KMS-11 (cell line): ENCODE results near the gene TNFSF9.
"Not testable (repeated sequence)": the region's sequence is repeated elsewhere in the genome, so short reads cannot be mapped to it uniquely, and the experiment has no call there.

Source experiments
- H2AFZ ChIP-seq: fragments of 200-600 bp; sonication (generic); 2 replicates; pipeline ENCODE4 v1.6.1; 2016; ENCODE audit warnings: antibody characterized with exemption, mixed run types, low read depth
- H3K27ac ChIP-seq: fragments of 200-600 bp; sonication (generic); 2 replicates; pipeline ENCODE4 v1.6.1; 2016; ENCODE audit warnings: mild to moderate bottlenecking, mixed run types
- H3K27me3 ChIP-seq: fragments of 200-600 bp; sonication (generic); 2 replicates; pipeline ENCODE4 v1.6.1; 2017; ENCODE audit warnings: mild to moderate bottlenecking, low read depth, mixed run types, moderate library complexity; ENCODE audit not compliant: insufficient read depth
- H3K36me3 ChIP-seq: fragments of 200-600 bp; sonication (generic); 2 replicates; pipeline ENCODE4 v1.6.1; 2017; ENCODE audit warnings: mild to moderate bottlenecking, mixed run types; ENCODE audit not compliant: insufficient read depth
- H3K4me1 ChIP-seq: fragments of 200-600 bp; sonication (generic); 2 replicates; pipeline ENCODE4 v1.6.1; 2016; ENCODE audit warnings: mild to moderate bottlenecking, low read depth, mixed run types; ENCODE audit not compliant: poor library complexity, severe bottlenecking
- H3K4me2 ChIP-seq: fragments of 200-600 bp; sonication (generic); 2 replicates; pipeline ENCODE4 v1.7.0; 2016; ENCODE audit warnings: mild to moderate bottlenecking, mixed run types
- H3K4me3 ChIP-seq: fragments of 200-600 bp; sonication (generic); IDR thresholded peaks from 2 replicates; pipeline ENCODE4 v1.6.1; 2017; ENCODE audit warnings: low read depth, low read length, mixed read lengths; ENCODE audit not compliant: insufficient read depth
- H3K79me2 ChIP-seq: fragments of 200-600 bp; sonication (generic); 2 replicates; pipeline ENCODE4 v1.6.1; 2016; ENCODE audit warnings: low read depth, mixed run types; ENCODE audit not compliant: insufficient read depth
- H3K9ac ChIP-seq: fragments of 200-600 bp; sonication (generic); 2 replicates; pipeline ENCODE4 v1.6.1; 2016; ENCODE audit warnings: mild to moderate bottlenecking, mixed run types
- H4K20me1 ChIP-seq: fragments of 200-600 bp; sonication (generic); 2 replicates; pipeline ENCODE4 v1.6.1; 2016; ENCODE audit warnings: mild to moderate bottlenecking, mixed run types; ENCODE audit not compliant: insufficient read depth
- CTCF ChIP-seq: fragments of 200-600 bp; sonication (generic); conservative IDR thresholded peaks from 2 replicates; pipeline ENCODE4 v1.6.1; 2017; ENCODE audit warnings: low read depth, mild to moderate bottlenecking, antibody characterized with exemption, low read length, moderate library complexity, mixed read lengths

TNFSF9 gene

GRCh38 chr19:6551607-6552450 lies 21.0 kb downstream of the TNFSF9 start:
- no peaks in the 10 kb centered on the region for H4K20me1 ChIP-seq
- no peaks in the 10 kb centered on the region for H3K36me3 ChIP-seq
- H3K27me3 ChIP-seq, result no peaks in the 10 kb centered on the region
- peaks cover 28% of the 10 kb centered on the region for H3K4me1 ChIP-seq
- no peak overlapping the region for H3K9ac ChIP-seq
- no peaks in the 10 kb centered on the region for H3K79me2 ChIP-seq
- no peak for TF ChIP-seq CTCF
- H2AFZ ChIP-seq, result no peak overlapping the region
- H3K27ac ChIP-seq, result no peak overlapping the region
- no peak overlapping the region for H3K4me2 ChIP-seq
- H3K4me3 ChIP-seq, result no peak overlapping the region

GRCh38 chr19:6556043-6556449 lies 25.2 kb downstream of the TNFSF9 start:
- Histone ChIP-seq H3K27me3 (no peaks in the 10 kb centered on the region), H3K4me3 (no peak overlapping the region), H3K9ac (no peak overlapping the region), H3K27ac (no peak overlapping the region), H4K20me1 (no peaks in the 10 kb centered on the region), H3K36me3 (no peaks in the 10 kb centered on the region), H3K79me2 (no peaks in the 10 kb centered on the region), H3K4me2 (peak overlapping the region; percentile 73), H3K4me1 (peaks cover 28% of the 10 kb centered on the region), H2AFZ (no peak overlapping the region)
- TF ChIP-seq CTCF, result no peak

GRCh38 chr19:6556480-6557195 lies 25.8 kb downstream of the TNFSF9 start:
- no peak for TF ChIP-seq CTCF
- H3K27ac ChIP-seq, result 0 out of 2 replicates have a peak overlapping the region, but pooled peaks have one; percentile 5
- peaks cover 28% of the 10 kb centered on the region for H3K4me1 ChIP-seq
- H3K4me2 ChIP-seq, result peak overlapping the region; percentile 73
- no peak overlapping the region for H2AFZ ChIP-seq
- no peaks in the 10 kb centered on the region for H4K20me1 ChIP-seq
- H3K9ac ChIP-seq, result no peak overlapping the region
- H3K27me3 ChIP-seq, result no peaks in the 10 kb centered on the region
- H3K36me3 ChIP-seq, result no peaks in the 10 kb centered on the region
- H3K4me3 ChIP-seq, result no peak overlapping the region
- H3K79me2 ChIP-seq, result no peaks in the 10 kb centered on the region

GRCh38 chr19:6562437-6562836 lies 31.6 kb downstream of the TNFSF9 start:
- not testable (repeated sequence) for H3K36me3 ChIP-seq, H2AFZ ChIP-seq, H3K79me2 ChIP-seq, H3K4me3 ChIP-seq, H3K4me1 ChIP-seq, H3K27ac ChIP-seq, H3K9ac ChIP-seq, H3K27me3 ChIP-seq, H3K4me2 ChIP-seq, H4K20me1 ChIP-seq
